ENCODE data around the gene SUPT6H. TPM values are rescaled to one million over a fixed set of nuclear protein-coding genes. Genes with fewer than 3 reads are reported as not detected.

SUPT6H gene
- total and polyA plus RNA-seq, 9 of the 15 experiments (the other 6 are each of a cell fraction or from before 2014, with no cell fraction given): 1.7 to 77.7 (median 49.2) TPM

GRCh38 chr17:28646039-28646754 is 15.8 kb upstream of the SUPT6H start (continued):
- TF ChIP-seq SNIP1 (IDR thresholded peaks at IDR 0.05; ENCODE audit: low read depth) (0 out of 2 replicates have a peak, but pooled peaks have one; percentile 12), GABPB2 (CRISPR knock-in tag; conservative IDR thresholded peaks at IDR 0.05) (no peak), ZNF239 (CRISPR knock-in tag; IDR thresholded peaks at IDR 0.05) (peak; percentile 71; the same call in 1 of the 2 replicates), PATZ1 (CRISPR knock-in tag; IDR thresholded peaks at IDR 0.05; ENCODE audit: borderline replicate concordance) (0 out of 2 replicates have a peak, but pooled peaks have one; percentile 24), ZNF551 (CRISPR knock-in tag; IDR thresholded peaks at IDR 0.05) (no peak), HLTF (IDR thresholded peaks at IDR 0.05) (peak; percentile 23; the same call in 1 of the 2 replicates), FOXK1 (CRISPR knock-in tag; IDR thresholded peaks at IDR 0.05; ENCODE audit: borderline replicate concordance) (0 out of 2 replicates have a peak, but pooled peaks have one; percentile 70), ZSCAN32 (CRISPR knock-in tag; IDR thresholded peaks at IDR 0.05) (no peak), GTF2A2 (tag; IDR thresholded peaks at IDR 0.05) (no peak; the same call in 1 of the 2 replicates), POLR2A (conservative IDR thresholded peaks at IDR 0.05) (peak; percentile 38; the same call in 1 of the 2 replicates), DDX20 (tag; IDR thresholded peaks at IDR 0.05; ENCODE audit: low read depth) (peak; percentile 56), SIX5 (IDR thresholded peaks at IDR 0.05; ENCODE audit: borderline replicate concordance in 1 of 2, insufficient read depth in 1 of 2, low read depth in 1 of 2, low read length in 2 of 2) (0 out of 4 replicates have a peak, but pooled peaks of 1 of the 2 experiments have one; percentile 7), LCOR (CRISPR knock-in tag; IDR thresholded peaks at IDR 0.05) (no peak), ZNF398 (CRISPR knock-in tag; IDR thresholded peaks at IDR 0.05) (peak; percentile 45; the same call in 1 of the 2 replicates), PML (IDR thresholded peaks at IDR 0.05; ENCODE audit: low read length) (0 out of 2 replicates have a peak, but pooled peaks have one; percentile 22), KLF6 (CRISPR knock-in tag; IDR thresholded peaks at IDR 0.05; ENCODE audit: borderline replicate concordance) (peak; percentile 68; the same call in 1 of the 2 replicates), SMARCE1 (IDR thresholded peaks at IDR 0.05) (peak; percentile 53; the same call in 1 of the 2 replicates), EP400 (IDR thresholded peaks at IDR 0.05) (peak; percentile 53), CGGBP1 (CRISPR knock-in tag; IDR thresholded peaks at IDR 0.05) (no peak), ZNF592 (IDR thresholded peaks at IDR 0.05) (peak; percentile 80), CBX5 (IDR thresholded peaks at IDR 0.05; ENCODE audit: borderline replicate concordance, low read depth) (no peak)

Measured in K562 (cell line).